ENCODE results near the gene KAT8.

Gene KAT8

DNA sequence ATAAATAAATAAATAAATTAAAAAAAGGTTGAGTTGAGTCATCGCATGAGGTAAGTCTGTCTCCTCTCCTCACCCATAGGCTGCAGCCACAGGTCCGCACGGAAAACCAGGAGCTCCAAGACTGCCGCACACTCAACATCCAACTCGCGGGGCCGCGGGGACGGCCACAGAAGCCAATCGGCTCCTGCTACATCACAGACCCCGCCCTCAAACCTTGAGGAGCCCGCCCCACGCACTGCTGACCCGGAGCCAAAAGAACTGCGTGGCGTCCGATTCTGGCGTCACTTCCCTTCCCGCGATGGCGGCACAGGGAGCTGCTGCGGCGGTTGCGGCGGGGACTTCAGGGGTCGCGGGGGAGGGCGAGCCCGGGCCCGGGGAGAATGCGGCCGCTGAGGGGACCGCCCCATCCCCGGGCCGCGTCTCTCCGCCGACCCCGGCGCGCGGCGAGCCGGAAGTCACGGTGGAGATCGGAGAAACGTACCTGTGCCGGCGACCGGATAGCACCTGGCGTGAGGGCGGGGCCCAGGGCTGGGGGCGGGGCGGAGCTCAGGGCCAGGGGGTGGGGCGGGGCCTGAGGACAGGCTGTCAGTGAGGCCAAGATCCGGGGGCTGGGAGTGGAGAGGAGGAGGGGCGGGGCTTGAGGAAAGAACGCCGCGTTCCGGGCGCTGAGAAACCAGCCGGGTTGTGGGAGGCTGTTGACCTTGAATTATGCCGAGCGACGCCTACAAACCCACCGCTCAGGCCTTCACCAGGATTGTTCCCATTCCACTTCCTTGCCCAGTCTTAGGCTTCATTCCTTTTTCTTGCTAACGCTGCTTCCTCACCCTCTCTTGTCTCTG is at the start of gene KAT8:
KAT8 (plus strand) TSS at position 281 of the 839 bp plus-strand sequence; CDS start at position 299, 18 bp downstream.
- Histone ChIP-seq H3K36me3 (ENCODE audit: insufficient read depth, low read length) (peaks cover 50% of the 10 kb centered on the region), H3K27me3 (ENCODE audit: insufficient read depth, low read length, poor library complexity) (no peaks in the 10 kb centered on the region), H3K4me2 (ENCODE audit: insufficient read depth, low read length) (peak within 1 kb of the TSS; percentile 92), H4K20me1 (ENCODE audit: insufficient read depth, low read length) (peaks cover 16% of the 10 kb centered on the region), H3K27ac (ENCODE audit: low read length) (peak within 1 kb of the TSS; percentile 84), H3K4me1 (ENCODE audit: insufficient read depth, low read length) (peaks cover 29% of the 10 kb centered on the region), H3K79me2 (ENCODE audit: insufficient read depth, low read length) (peaks cover 34% of the 10 kb centered on the region), H3K9ac (ENCODE audit: low read depth, low read length) (peak within 1 kb of the TSS; percentile 56), H3K4me3 (ENCODE audit: low read depth in 1 of 2, low read length in 2 of 2) (peak within 1 kb of the TSS; percentile 62), H2AFZ (ENCODE audit: low read depth, low read length) (peak within 1 kb of the TSS; percentile 69; the same call in 1 of the 2 replicates), H3K9me3 (ENCODE audit: insufficient read depth, low read length, severe bottlenecking) (no peaks in the 10 kb centered on the region)
- DNase-seq (peak; percentile 98), ATAC-seq (ENCODE audit: insufficient read depth, low read depth) (peak; percentile 94)
- no peak for TF ChIP-seq EZH2 (IDR thresholded peaks at IDR 0.05; ENCODE audit: borderline replicate concordance, low read depth, low read length, severe bottlenecking)
- TF ChIP-seq, protein P1, sequence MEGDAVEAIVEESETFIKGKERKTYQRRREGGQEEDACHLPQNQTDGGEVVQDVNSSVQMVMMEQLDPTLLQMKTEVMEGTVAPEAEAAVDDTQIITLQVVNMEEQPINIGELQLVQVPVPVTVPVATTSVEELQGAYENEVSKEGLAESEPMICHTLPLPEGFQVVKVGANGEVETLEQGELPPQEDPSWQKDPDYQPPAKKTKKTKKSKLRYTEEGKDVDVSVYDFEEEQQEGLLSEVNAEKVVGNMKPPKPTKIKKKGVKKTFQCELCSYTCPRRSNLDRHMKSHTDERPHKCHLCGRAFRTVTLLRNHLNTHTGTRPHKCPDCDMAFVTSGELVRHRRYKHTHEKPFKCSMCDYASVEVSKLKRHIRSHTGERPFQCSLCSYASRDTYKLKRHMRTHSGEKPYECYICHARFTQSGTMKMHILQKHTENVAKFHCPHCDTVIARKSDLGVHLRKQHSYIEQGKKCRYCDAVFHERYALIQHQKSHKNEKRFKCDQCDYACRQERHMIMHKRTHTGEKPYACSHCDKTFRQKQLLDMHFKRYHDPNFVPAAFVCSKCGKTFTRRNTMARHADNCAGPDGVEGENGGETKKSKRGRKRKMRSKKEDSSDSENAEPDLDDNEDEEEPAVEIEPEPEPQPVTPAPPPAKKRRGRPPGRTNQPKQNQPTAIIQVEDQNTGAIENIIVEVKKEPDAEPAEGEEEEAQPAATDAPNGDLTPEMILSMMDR (IDR thresholded peaks at IDR 0.05; ENCODE audit: borderline replicate concordance, extremely low read depth, low read length, poor library complexity, severe bottlenecking): no peak

DNA sequence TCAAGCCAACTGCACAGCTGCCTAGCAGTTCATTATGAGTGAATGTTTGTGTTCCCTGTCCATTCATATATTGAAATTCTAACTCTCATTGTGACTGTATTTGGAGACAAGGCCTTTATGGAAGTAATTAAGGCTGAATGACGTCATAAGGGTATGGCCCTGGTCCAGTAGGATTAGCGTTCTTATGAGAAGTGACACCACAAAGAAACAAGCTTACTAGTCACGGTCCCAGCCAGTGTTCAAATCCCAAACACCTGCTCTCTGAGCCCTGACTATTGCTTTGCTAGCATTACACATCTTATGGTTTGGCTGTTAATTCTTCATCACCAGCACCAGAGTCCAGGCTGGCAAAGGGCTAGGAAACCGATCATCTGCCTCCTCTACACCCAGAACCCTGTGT is 45.6 kb upstream of the KAT8 start:
- ATAC-seq (ENCODE audit: insufficient read depth, low read depth) (no peak), DNase-seq (no peak)
- Histone ChIP-seq H3K36me3 (ENCODE audit: insufficient read depth, low read length) (peaks cover 14% of the 10 kb centered on the region), H3K9ac (ENCODE audit: low read depth, low read length) (peak overlapping the region; percentile 70), H3K4me1 (ENCODE audit: insufficient read depth, low read length) (peaks cover 25% of the 10 kb centered on the region), H2AFZ (ENCODE audit: low read depth, low read length) (no peak overlapping the region), H4K20me1 (ENCODE audit: insufficient read depth, low read length) (peaks cover 21% of the 10 kb centered on the region), H3K9me3 (ENCODE audit: insufficient read depth, low read length, severe bottlenecking) (no peaks in the 10 kb centered on the region), H3K27ac (ENCODE audit: low read length) (peak overlapping the region; percentile 87), H3K4me2 (ENCODE audit: insufficient read depth, low read length) (peak overlapping the region; percentile 81), H3K27me3 (ENCODE audit: insufficient read depth, low read length, poor library complexity) (no peaks in the 10 kb centered on the region), H3K79me2 (ENCODE audit: insufficient read depth, low read length) (peaks cover 85% of the 10 kb centered on the region), H3K4me3 (ENCODE audit: low read depth in 1 of 2, low read length in 2 of 2) (peak overlapping the region; percentile 59 to 90; a peak in 3 of 4 replicates)
- no peak for TF ChIP-seq EZH2 (IDR thresholded peaks at IDR 0.05; ENCODE audit: borderline replicate concordance, low read depth, low read length, severe bottlenecking)
- TF ChIP-seq, protein P1 (IDR thresholded peaks at IDR 0.05; ENCODE audit: borderline replicate concordance, extremely low read depth, low read length, poor library complexity, severe bottlenecking): no peak

DNA sequence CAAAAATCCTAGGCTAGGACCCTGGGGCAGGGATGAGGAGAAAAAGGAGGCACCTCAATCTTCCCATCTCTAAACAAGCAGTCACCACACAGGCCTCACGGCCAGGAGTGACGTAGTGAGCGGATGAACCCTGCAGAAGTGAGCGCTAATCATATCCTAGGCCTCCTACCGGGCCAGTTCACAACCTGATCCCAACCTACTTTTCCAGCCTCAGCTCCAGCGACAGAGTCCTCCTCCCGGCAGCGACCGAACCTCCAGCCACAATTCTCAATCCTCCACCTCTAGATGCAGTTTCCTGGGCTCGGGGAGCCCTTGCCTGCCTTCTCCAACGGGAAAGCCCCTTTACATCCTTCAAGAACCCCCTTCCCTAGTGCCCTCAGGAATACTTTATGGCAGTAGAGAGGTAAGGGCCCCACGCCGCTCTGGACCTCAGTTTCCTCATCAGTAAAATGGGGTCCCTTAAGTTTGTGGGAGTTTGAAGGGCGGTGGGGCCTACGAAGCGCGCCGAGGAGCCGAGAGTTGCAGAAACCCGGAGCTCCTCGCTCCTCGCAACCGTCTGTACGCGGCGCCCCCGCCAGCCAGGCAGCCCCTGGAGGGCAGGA is 44.8 kb upstream of the KAT8 start:
- no peaks in the 10 kb centered on the region for H3K9me3 ChIP-seq (ENCODE audit: insufficient read depth, low read length, severe bottlenecking)
- H3K4me2 ChIP-seq (ENCODE audit: insufficient read depth, low read length): peak overlapping the region; percentile 81
- H3K9ac ChIP-seq (ENCODE audit: low read depth, low read length): peak overlapping the region; percentile 70
- H3K4me1 ChIP-seq (ENCODE audit: insufficient read depth, low read length): peaks cover 25% of the 10 kb centered on the region
- DNase-seq: peak; percentile 54
- TF ChIP-seq, protein P1 (IDR thresholded peaks at IDR 0.05; ENCODE audit: borderline replicate concordance, extremely low read depth, low read length, poor library complexity, severe bottlenecking): no peak
- no peak for TF ChIP-seq EZH2 (IDR thresholded peaks at IDR 0.05; ENCODE audit: borderline replicate concordance, low read depth, low read length, severe bottlenecking)
- H2AFZ ChIP-seq (ENCODE audit: low read depth, low read length): peak overlapping the region; percentile 85
- H3K27ac ChIP-seq (ENCODE audit: low read length): peak overlapping the region; percentile 87
- peaks cover 85% of the 10 kb centered on the region for H3K79me2 ChIP-seq (ENCODE audit: insufficient read depth, low read length)
- H3K4me3 ChIP-seq (ENCODE audit: low read depth in 1 of 2, low read length in 2 of 2): peak overlapping the region; percentile 59 to 90
- H4K20me1 ChIP-seq (ENCODE audit: insufficient read depth, low read length): peaks cover 26% of the 10 kb centered on the region
- no peaks in the 10 kb centered on the region for H3K27me3 ChIP-seq (ENCODE audit: insufficient read depth, low read length, poor library complexity)
- H3K36me3 ChIP-seq (ENCODE audit: insufficient read depth, low read length): peaks cover 22% of the 10 kb centered on the region
- peak; percentile 1; the same call in 2 of the 3 replicates for ATAC-seq (ENCODE audit: insufficient read depth, low read depth)
